GM18873 (cell line): ENCODE measurements around the gene IGSF9.
A peak's percentile ranks its signal among the peaks of the same experiment; 100 is the strongest.

Experiments used
- ATAC-seq: cut with Tn5 transposase; IDR thresholded peaks from one replicate; pipeline ENCODE4 v1.9.1; 2021; ENCODE audit warnings: mild to moderate bottlenecking, moderate library complexity, moderate number of reproducible peaks; ENCODE audit not compliant: unreplicated experiment, low FRiP score

The IGSF9 gene

DNA sequence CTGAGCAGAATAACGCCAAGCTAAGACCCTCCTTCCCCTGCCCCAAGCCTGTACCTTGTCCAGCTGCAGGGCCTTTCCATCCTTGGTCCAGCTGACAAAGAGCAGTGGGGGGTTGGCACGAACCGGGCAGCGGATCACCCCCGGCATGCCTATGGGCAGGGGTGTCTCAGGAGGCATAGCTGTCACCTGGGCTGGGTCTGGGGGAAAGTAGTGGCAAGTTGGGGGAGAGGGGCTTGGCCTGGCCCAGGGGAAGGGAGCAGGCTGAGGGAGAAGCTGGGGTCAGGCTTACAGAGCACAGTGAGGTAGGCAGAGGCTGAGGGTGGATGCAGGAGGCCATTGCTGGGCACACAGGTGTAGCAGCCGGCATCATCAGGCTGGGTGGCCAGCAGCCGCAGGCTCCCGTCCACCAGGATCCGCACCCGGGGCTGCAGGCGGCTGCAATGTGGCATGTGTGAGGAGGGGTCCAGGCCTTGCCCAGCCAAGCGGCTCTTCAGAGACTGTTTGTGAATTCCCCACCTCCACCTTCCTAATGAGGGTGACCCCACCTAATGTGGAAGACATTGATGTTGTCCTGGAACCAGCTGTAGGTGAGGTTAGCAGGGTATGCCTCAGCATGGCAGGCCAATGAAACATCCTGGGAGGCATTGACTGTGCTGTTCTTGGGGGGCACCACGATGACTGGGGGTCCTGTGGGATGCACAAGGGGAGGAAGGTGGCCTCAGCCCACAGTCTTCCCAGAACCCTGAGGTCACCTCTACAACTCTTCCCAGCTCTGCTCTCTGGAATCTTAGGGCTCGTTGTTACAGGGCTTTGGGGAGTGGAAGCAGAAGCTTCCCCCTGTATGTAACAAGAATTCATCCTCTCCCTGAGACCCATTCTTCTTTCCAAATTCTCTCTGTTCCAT lies 11.0 kb downstream of the IGSF9 start:
- ATAC-seq = no peak

DNA sequence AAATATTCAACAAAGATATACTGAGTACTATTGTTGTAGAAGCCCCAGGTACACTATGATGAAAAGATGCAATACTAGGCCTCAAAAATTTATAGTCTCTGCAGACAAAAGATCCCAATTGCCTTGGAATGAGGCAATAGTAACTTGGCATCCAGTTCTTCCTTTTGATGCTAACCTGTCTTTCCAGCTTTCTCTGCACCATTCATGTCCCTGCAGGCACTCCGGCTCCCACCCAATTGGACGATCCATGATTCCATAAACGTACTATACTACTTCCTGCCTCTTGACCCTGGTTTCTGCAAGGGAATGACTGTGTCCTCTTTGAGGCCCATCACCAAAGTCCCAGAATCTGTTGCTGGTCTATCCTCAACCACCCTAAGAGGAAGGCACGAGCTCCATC lies 12.1 kb downstream of the IGSF9 start:
- no peak for ATAC-seq

DNA sequence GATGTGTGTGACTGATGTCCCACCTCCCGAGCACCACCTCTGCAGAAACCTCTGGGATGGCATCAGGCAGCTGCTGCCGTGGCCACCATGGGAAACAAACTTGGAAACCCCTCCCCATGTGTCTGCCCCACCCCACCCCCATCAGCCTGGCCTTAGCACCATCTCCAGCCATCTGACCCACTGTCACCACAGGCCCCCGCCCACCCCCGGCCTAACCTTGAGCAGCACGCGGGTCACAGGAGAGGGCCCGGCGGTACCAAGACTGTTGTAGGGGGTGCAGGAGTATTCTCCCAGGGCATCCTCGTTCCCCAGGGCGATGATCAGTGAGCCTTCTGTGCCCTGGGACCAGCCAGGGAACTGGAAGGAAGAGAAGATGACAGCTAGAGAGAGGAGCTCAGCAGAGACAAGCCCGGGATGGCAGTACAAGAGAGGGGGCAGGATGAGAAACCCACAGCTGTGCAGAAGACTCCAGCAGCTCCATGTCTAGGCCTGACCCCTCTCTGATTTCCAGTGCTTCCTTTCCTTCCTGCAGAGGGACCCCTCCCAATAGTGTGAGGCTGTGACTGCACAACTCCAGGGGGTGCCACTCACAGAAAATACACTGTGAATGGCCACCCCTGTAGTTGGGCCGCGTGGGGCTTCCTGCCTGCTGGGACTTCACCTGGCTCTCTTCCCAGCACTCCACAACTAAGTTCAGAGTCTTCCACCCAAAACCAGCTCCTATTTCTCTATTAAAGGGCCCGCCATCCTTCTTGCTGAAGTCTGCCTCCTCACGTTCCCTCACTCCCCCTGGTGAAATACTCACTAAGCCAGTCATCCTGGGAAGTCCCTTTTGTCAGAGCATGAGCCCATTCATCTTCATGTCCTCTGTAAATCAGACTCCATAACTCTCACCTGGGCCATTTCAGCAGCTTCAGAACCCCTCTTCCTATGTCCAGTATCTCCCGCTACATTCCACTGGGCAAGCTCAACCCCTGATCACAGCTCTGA lies 12.8 kb downstream of the IGSF9 start:
- ATAC-seq = no peak

DNA sequence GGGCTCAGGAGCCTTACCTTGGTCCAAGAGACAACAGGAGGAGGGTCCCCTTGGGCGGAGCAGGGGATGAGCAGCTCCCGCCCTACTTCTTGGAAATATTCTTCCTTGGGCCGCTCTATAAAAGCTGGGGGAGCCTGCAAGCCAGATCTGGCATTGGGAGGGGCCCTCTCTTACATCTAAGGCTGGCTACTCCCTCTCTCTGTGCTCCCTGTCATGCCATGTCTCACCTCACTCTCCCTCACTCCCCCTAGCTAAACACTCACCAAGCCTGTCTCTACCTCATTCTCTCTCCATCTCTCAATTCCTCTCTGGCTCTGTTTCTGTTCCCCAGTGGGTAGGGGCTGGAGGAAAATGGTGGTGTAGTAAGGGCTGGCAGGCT lies 13.6 kb downstream of the IGSF9 start:
- no peak for ATAC-seq

DNA sequence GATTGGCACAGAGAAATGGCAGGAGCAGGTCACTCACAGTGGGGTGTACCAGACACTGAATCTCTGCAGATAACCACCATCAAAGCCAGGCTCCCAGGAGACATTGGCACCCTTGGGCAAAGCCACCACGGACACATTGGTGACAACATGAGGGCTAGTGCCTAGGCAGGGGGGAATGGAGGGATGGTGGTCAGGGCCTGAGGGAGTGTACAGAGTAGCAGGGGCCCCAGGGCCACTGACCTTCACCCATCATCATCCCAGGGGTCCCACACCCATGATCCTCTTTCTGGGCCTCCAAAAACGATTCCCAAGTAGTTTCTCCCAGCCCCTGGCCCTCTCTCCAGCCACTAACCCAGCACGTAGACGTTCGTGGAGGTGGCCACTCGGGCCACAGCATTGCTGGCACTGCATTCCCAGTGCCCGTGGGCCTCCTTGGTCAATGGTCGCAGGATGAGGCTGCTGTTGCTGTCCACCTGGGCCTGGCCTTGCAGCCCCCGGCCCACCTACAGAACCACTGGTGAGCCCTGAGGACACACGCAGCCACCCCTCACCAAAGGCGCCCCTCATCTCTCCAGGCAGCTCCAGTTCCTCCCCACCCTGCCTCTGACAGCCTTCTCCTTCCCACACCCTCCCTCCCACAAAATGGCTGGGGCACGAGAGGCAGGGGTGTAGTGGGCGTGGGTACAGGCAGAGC lies 14.2 kb downstream of the IGSF9 start:
- ATAC-seq = no peak

DNA sequence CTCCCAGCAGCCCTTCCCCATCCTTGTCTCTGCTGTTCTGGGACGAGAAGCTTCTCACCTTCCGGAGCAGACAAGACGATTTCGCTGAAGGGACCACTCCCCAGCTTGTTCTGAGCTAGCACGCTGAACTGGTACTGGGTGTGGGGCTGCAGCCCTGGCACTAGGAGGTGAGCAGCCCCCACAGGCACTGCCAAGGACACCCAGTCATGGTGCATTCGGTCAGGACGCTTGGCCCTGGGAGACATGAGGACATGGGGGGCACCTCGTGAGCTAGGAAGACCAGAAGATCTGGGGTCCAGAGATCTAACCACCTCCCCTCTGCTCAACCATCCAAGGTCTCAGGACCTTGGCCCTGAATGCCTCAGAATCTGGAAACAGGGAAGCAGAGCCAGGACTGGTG lies 14.8 kb downstream of the IGSF9 start:
- no peak for ATAC-seq

DNA sequence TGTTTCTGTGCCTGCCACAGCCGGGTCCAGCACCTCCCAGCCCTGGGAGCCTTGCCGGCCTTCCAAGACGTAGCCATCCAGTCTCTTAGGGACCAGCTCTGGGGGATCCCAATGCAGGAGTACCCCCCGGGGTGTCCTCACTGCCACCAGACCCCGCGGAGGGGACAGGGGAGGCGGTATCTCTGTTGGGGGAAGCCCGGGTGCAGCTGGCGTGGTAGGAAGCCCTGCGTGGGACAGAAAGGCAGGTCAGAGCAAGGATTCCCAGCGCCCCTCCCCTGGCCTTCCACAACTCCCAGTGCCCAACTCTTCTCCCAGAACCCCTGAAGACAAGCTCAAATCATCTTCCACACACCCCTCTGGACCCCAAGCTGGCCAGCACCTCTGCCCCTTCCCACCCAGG lies 15.2 kb downstream of the IGSF9 start:
- no peak for ATAC-seq

DNA sequence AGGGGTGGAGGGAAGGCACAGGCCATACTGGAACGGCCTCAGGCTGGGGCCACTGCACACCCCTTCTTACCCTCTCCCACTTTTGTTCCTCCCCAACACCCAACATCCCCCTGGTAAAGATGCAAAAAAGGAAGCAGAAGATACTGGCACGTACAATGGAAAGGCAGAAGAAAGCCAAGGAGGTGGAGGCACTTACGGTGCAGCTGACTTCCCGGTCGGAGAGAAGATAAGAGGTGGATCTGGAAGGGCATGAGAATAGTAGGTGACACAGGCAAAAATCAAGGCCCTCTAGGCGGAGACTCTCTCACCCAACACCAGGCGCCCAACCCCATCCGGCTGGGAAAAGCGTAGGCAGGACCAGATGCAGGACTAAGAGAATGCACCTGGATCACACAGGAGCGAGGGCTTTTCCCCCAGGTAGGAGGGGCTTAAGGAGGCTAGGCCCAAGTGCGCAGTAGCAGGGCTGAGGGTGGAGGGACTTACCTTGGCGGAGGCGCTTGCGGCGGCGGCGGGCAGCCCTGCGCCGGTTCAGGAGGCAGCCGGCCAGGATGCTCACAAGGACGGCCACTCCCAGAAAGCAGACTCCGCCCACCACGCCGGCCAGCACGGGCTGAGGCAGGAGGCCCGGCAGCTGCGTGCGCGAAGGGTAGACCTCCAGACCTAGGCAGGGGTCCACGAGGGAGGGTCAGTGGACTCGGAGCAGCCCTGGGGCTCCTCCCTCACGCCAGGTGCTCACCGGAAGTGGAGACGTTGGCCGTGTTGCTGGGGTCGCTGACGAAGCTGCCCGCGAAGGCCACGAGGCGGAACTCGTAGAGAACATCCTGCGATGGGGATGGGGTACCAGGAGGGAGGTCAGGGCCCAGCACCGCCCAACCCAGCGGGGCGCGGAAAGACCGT lies 16.0 kb downstream of the IGSF9 start:
- no peak for ATAC-seq

DNA sequence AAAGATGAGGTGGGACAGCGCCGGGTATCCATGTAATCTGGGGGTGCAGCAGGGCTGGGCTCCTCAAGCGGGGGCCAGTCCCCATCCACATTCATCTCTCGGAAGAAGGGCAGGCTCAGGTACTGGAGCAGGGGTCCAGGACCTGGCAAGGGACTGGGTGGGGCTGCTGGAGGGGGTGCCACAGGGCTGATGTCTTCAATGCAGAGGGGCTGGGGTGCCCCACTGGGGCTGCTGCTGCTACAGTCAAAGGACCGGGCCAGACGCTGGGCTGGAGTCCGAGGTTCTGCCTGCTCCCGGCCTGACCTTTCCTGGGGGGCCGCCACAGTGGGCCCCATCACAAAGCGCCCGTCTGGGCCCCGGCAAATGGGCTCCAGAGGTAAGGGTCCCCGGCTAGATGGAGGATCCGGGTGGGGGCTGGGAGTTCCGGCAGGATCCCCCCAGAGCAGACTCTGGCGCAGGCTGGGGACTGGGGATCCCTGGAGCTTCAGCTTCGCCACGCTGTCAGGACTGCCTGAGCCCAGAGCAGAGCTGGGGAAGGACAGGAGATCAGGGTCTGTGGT lies 16.8 kb downstream of the IGSF9 start:
- ATAC-seq = no peak

DNA sequence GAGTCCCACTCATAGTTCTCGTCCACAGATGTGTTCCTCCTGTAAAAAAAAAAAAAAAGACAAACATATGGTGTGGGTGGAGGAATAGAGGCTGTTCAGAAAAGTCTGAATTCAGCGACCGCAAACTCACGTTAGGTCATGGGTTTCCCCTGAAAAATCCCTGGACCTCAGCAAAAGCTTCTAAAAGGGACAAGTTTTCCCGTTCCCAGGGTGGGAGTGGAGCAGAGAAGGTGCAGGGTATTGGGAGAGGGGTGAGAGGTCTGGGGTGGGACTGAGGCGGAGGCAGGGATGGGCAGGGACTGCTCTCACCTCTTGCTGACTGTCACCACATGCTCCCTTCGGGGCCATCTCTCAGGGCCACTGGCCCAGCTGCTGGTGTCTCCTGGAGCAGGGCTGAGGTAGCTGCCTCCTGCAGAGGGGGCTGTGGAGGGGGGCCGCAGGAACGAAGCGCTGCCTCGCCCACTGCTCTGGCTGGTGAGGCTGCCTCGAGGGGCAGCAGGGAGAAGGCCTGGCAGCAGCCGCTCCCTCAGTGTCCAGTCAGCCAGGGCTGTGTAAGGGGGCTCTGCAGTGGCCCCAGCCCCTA lies 17.5 kb downstream of the IGSF9 start:
- ATAC-seq = no peak

DNA sequence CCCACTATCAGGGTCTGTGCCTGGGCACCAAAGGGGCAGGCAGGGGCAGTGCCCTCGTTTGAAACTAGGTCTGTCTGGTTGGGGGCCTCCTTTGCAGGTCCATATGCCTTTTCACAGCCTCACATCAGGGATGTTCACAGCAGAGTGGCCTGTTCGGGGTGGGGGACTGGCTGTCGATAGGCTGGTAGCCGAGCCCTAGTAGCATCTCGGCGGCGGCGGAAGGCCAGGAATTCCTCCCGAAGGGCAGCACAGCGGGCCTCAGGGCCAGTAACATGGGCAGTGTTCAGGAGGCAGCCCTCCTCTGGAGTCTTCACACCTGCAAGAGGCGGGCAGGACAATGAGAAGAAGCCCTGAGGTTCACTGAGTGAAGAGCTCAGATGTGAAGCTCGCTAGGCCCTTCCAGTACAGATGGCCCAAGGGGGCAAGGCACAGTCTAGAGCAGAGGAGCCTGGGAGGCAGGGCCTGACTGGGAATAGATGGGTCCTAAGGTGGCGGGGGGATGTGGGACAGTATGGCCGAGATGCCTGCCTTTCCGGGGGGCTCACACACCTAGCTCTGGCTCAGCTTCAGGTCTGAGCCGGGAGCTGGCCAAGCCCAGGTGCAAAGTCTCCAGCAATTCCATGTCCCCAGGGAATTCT lies 18.1 kb downstream of the IGSF9 start:
- no peak for ATAC-seq

DNA sequence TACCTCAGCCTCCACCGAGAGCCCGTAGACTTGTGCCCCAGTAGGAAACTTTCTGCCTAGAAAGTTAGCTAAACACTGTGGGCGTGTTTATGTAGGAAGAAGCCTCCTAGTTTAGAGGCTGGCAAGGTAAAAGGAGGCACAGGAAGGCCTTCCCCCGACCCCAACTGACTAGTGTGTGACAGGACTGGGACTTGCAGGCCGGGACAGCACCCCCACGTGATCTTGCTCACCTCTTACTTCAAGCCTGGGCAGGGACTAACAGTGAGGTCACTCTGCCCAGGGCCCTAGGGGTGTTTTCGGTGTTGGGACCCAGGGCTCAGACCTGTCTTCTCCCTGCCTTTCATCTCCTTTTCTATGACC lies 19.7 kb downstream of the IGSF9 start:
- peak; percentile 9 for ATAC-seq

DNA sequence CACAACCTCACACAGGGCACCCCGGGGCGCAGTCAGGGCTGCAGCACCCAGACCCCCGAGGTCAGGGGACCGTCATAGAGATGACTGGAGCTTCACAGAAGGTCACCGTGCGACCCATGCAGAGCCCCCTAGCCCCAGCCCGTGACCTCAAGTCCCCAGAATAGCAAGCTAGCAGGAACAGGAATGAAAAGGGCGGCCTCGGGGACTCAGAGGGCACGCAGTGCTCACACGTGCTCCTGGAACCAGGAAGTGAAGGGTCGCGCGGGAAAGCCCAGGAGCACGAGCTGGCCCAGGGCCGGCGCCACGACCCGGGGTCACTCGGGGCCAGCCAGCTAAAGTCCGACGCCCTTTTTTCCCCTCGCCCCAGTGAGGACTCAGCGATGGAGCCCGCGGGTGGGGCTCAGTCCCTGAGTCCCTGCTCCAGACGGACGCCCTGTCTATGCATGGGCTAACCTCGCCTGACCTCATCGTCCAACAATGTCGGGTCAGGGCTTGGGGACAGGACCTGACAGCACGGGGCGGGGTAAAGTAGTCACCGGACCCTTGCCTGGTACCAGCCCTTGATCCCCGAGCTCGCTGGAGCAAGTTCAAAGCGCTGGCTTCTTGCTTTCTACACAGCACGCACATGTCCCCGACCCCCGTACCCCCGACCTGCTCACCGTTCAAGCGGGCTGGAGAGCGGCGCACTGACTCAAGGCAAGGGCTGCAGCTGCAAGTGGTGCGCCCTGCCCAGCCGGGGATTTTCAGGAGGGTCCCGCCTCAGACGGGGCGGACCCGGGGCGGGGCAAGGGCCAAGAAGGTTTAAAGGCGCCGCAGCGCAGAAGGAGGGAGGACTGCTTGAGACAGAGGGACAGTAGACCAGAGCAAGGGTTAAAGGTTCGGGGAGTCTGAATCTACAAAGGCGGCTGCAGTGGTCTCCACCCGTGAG lies 20.4 kb downstream of the IGSF9 start, which contains the start of gene TAGLN2:
TAGLN2 (minus strand) TSS at position 717 of the 928 bp plus-strand sequence. CDS start 4,998 bp downstream, outside the sequence.
- ATAC-seq = peak; percentile 54

DNA sequence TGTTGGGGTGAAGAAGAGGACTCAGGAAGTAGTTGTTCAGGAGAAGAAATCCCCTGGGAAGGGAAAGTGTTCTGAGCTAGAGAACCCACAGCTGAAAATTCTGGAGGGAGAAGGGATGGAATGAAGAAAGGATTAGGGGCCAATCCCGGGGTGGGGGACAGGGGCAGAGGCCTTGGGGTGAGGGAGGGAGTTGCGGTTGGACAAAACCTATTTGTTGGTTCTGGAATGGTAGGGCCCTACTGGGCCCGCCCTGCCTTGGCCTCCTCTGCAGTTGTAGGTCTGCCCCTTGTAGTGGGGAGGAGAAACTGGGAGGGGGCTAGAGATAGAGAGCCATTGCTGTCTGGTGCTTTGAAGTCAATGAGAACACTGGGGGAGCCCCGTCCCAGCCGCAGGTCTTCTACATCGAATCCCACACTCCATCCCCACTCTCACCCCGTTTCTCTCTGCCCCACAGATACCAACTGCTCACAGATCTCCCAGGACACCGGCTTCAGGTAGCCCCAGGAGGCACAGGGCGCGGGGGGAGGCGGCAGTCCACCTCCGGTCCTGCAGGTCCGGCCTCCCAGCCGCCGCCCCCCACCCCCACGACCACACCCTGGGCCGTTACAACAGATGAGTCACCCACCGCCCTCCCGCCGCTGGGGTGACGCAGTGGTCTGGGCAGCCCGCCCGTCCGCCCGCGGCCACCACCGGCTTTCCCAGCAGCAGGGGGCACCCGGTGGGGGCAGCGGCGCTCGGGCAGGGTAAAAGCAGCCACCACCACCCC lies 21.2 kb downstream of the IGSF9 start:
- no peak for ATAC-seq

DNA sequence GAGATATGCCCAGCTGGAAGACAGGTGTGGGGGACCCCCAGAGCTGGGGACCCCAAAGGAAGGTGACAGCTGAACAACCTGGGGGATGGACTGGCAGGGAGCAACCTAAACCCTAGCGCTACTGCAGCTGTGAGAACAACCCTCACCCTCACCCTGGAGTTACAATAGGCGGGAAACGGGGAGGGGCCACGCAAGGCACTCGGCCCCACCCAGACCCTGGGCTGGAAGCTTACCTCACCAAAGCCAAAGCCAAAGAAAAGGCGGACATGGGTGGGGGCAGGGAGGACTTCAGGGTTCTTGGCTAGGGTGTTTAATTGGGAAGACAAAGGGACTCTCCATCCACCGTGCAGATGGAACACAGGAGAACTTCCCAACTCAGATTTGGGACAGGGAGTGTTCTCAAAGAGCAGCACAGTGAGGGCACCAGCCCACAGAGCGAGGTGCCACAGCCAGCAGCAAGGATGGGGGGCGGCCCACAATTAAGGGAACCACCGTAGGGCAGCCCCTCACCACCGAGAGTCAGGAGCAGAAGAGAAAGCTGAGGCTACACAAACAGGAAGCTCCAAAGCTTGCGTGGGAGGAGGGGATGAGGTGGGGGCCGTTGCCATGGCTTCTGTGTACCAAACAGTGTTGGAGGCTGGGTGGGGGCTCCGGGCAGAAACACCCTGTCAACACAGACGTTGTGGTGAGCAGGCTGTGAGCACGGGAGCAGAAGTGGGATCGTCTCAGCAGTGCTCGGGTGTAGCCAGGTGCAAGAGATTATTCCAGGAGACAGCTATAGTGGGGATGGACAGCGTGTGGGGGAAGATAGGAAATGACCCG lies 22.0 kb downstream of the IGSF9 start:
- ATAC-seq = peak; percentile 23
